Measurements from ENCODE around the gene SF3A2.

Gene SF3A2

GRCh38 chr19:2255112-2255845 is 18.7 kb downstream of the SF3A2 start:
- no peak for DNase-seq

GRCh38 chr19:2255982-2256685 is 19.5 kb downstream of the SF3A2 start, which contains the start of gene JSRP1:
Gene JSRP1 (minus strand): TSS chr19:2256417. CDS start chr19:2255314, 1,103 bp downstream.
- DNase-seq, result peak; percentile 82 to 88

- no peak for DNase-seq
Observed at GRCh38 chr19:2259336-2259735, 22.7 kb downstream of the SF3A2 start.

- no peak for DNase-seq
Observed at GRCh38 chr19:2260341-2260805, 23.7 kb downstream of the SF3A2 start.

GRCh38 chr19:2261438-2262172 is 25.0 kb downstream of the SF3A2 start:
- DNase-seq, result peak in 1 of 2 experiments; percentile 31

GRCh38 chr19:2266183-2266993 is 29.8 kb downstream of the SF3A2 start:
- no peak for DNase-seq

GRCh38 chr19:2268480-2268830 is 31.8 kb downstream of the SF3A2 start:
- no peak for DNase-seq

GRCh38 chr19:2268861-2269243 is 32.2 kb downstream of the SF3A2 start:
- DNase-seq, result no peak

GRCh38 chr19:2269244-2270156 is 32.9 kb downstream of the SF3A2 start:
- DNase-seq, result peak; percentile 94 to 97

- DNase-seq, result no peak
Observed at GRCh38 chr19:2270157-2270422, 33.5 kb downstream of the SF3A2 start.

- peak in 1 of 2 experiments; percentile 35 for DNase-seq
Observed at GRCh38 chr19:2270423-2271233, 34.0 kb downstream of the SF3A2 start.

- DNase-seq, result no peak
Observed at GRCh38 chr19:2271234-2272103, 34.8 kb downstream of the SF3A2 start.

- DNase-seq, result peak; percentile 45 to 79
Observed at GRCh38 chr19:2273356-2274184, 36.9 kb downstream of the SF3A2 start.

- no peak for DNase-seq
Observed at GRCh38 chr19:2274185-2274711, 37.6 kb downstream of the SF3A2 start.

GRCh38 chr19:2274931-2275535 is 38.4 kb downstream of the SF3A2 start:
- DNase-seq, result peak; percentile 64 to 79

- no peak for DNase-seq
Observed at GRCh38 chr19:2275588-2276428, 39.2 kb downstream of the SF3A2 start.

- DNase-seq, result no peak
Observed at GRCh38 chr19:2276429-2276986, 39.9 kb downstream of the SF3A2 start.

Measured in NCI-H524 (cell line).